ENCODE data around the gene CXXC4.

Gene CXXC4

DNA sequence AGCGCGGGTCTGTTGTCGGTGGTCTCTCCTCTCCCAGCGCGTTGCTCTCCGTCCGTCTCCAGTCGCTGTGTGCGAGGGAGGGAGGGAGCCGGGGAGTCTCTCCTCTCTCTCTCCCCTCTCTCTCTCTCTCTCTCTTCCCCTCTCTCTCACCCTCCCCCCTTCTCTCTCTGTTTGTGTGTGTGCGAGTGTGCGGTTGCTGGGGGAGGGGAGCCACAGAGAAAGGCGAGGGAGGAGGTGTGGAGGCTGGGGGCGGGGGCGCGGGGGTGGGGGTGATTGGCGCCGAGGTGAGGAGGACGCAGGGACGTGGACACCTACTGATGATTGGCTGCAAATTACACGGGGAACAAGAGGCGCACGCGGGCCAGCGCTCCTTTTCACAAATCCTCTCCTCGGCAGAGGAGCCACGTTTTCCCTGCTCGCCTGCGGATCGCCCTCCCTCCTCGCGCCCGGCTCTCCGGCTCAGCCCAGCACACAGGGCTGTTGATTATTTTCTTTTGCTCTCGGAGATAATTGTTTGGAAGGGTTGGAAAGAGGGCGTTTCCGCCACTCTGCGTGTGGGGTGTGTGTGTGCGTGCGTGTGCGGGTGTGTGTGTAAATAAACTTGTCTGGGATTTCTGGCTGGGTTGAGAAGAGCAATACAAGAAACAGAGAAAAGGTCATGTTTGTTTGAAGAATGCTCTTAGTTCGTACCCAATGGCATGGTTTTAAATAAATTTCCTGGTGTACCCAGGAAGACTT, at the start of gene CXXC4:
TSS of gene CXXC4 (minus strand) at position 73 of the 738 bp plus-strand sequence. CDS start 3,092 bp downstream, outside the sequence.
- TF ChIP-seq, protein P1, sequence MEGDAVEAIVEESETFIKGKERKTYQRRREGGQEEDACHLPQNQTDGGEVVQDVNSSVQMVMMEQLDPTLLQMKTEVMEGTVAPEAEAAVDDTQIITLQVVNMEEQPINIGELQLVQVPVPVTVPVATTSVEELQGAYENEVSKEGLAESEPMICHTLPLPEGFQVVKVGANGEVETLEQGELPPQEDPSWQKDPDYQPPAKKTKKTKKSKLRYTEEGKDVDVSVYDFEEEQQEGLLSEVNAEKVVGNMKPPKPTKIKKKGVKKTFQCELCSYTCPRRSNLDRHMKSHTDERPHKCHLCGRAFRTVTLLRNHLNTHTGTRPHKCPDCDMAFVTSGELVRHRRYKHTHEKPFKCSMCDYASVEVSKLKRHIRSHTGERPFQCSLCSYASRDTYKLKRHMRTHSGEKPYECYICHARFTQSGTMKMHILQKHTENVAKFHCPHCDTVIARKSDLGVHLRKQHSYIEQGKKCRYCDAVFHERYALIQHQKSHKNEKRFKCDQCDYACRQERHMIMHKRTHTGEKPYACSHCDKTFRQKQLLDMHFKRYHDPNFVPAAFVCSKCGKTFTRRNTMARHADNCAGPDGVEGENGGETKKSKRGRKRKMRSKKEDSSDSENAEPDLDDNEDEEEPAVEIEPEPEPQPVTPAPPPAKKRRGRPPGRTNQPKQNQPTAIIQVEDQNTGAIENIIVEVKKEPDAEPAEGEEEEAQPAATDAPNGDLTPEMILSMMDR (IDR thresholded peaks at IDR 0.05) = no peak
- peak; percentile 76 for DNase-seq
- peaks cover 7% of the 10 kb centered on the region for H3K27me3 Mint-ChIP-seq (ENCODE audit: low read depth, poor library complexity)
- H3K4me3 Mint-ChIP-seq = peak within 1 kb of the TSS; percentile 97
- no peaks in the 10 kb centered on the region for H3K9me3 Mint-ChIP-seq
- peak within 1 kb of the TSS; percentile 98 for H3K27ac Mint-ChIP-seq
- no peaks in the 10 kb centered on the region for H3K36me3 Mint-ChIP-seq (ENCODE audit: low read depth)
- H3K4me1 Mint-ChIP-seq = peaks cover 61% of the 10 kb centered on the region

DNA sequence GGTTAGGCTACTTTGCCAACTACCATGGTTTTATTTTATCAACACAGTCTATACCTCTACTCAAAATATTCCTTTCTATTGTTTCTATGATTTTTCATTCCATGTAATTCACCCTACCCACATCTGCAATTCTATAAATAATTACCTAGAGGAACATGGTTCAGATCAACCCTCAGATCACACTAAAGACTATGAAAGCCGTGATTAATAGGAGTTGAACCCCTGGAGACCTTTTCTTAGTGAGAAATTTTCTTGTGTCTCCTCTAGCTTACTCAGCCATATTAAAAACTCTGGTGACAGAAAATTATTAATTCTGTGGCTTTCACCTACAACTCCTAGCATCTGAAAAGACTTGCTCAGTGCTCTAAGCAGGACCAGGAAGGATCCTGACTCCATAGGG, 38.5 kb upstream of the CXXC4 start:
- Mint-ChIP-seq H3K4me1 (no peaks in the 10 kb centered on the region), H3K27ac (no peak overlapping the region), H3K4me3 (no peak overlapping the region), H3K9me3 (peaks cover 7% of the 10 kb centered on the region), H3K36me3 (ENCODE audit: low read depth) (no peaks in the 10 kb centered on the region), H3K27me3 (ENCODE audit: low read depth, poor library complexity) (no peaks in the 10 kb centered on the region)
- no peak for DNase-seq
- TF ChIP-seq, protein P1 (IDR thresholded peaks at IDR 0.05) = no peak

DNA sequence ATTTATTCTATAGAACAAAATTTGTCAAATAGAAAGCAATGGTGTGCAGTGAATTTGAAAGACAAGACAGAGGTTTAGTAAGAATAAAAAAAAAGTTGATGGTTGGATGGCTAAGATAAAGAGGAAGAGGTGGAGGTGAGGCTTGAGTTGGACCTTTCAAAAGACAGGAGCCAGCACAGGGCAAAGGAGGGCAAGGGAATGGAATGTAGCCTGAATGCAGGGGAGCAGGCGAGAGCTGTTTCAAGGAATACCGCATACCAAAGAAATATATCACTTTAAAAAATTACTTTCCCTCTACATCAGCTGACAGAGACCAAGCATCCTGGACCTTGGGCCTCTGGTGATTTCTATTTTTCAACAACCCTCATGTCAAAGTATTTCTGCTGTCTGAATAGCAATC, 38.0 kb upstream of the CXXC4 start:
- Mint-ChIP-seq H3K27ac (no peak overlapping the region), H3K36me3 (ENCODE audit: low read depth) (no peaks in the 10 kb centered on the region), H3K4me1 (no peaks in the 10 kb centered on the region), H3K4me3 (no peak overlapping the region), H3K27me3 (ENCODE audit: low read depth, poor library complexity) (no peaks in the 10 kb centered on the region), H3K9me3 (peaks cover 7% of the 10 kb centered on the region)
- no peak for DNase-seq
- TF ChIP-seq, protein P1 (IDR thresholded peaks at IDR 0.05) = no peak

DNA sequence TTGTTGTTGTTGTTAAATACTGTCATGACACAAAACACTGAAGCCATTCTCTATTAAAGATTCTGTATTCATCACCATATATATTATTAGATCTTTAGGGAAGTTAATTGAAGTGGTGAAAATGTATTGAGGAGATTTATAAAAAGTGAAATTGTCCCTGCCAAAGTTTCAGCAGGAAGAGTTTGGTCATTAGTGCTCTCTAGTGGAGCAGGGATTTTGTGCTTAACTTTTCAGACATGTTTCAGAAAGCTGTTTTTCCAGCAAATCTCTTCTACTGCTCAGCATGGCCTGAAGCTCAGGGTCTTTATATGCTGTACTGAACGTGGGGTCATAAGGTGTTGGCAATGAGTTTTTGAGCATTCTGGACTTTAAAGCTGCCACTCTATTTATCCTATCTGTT, 36.7 kb upstream of the CXXC4 start:
- TF ChIP-seq, protein P1 (IDR thresholded peaks at IDR 0.05) = no peak
- Mint-ChIP-seq H3K9me3 (peaks cover 7% of the 10 kb centered on the region), H3K27me3 (ENCODE audit: low read depth, poor library complexity) (no peaks in the 10 kb centered on the region), H3K4me3 (no peak overlapping the region), H3K4me1 (no peaks in the 10 kb centered on the region), H3K36me3 (ENCODE audit: low read depth) (no peaks in the 10 kb centered on the region), H3K27ac (no peak overlapping the region)
- DNase-seq = no peak

DNA sequence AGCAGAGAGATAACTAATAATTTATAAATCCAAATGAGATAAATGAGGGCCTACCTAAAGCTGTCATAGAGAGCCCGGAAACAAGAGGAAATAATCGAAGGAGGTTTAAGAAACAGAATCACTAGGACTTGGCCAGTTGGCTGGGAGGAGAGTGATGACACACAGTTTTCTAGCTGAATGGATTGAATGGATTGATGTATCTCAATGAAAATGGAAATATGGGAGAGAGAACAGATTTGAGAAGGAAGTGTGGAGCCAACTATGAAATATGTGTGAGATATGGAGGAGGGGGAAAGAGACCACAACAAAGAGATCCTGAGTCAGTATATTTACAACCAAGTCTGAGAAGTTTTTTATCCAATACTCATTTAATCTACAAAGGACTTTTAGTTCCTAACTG, 35.7 kb upstream of the CXXC4 start:
- H3K27me3 Mint-ChIP-seq (ENCODE audit: low read depth, poor library complexity) = no peaks in the 10 kb centered on the region
- no peak overlapping the region for H3K4me3 Mint-ChIP-seq
- no peaks in the 10 kb centered on the region for H3K36me3 Mint-ChIP-seq (ENCODE audit: low read depth)
- no peak overlapping the region for H3K27ac Mint-ChIP-seq
- H3K4me1 Mint-ChIP-seq = no peaks in the 10 kb centered on the region
- no peaks in the 10 kb centered on the region for H3K9me3 Mint-ChIP-seq
- TF ChIP-seq, protein P1 (IDR thresholded peaks at IDR 0.05) = no peak
- no peak for DNase-seq

DNA sequence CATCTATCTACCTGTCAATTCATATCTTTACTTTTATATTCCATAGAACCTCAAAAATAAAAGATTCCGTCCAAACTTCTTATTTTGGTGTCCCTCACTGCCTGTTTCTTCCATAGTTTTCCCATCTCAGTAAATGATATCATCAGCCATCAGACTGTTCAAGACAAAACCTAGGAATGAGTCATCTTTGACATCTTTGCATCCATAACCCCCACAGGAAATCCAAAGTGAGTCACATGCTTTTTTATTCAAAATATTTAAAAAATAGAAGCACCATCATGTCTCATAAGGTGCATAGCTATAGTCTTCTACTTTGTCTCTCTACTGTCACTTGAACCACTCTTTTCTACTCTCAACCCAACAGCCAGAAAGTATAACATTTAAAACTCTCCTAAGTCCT, 29.9 kb upstream of the CXXC4 start:
- H3K36me3 Mint-ChIP-seq (ENCODE audit: low read depth) = no peaks in the 10 kb centered on the region
- H3K9me3 Mint-ChIP-seq = no peaks in the 10 kb centered on the region
- H3K27me3 Mint-ChIP-seq (ENCODE audit: low read depth, poor library complexity) = no peaks in the 10 kb centered on the region
- DNase-seq = no peak
- TF ChIP-seq, protein P1 (IDR thresholded peaks at IDR 0.05) = no peak
- no peak overlapping the region for H3K4me3 Mint-ChIP-seq
- no peaks in the 10 kb centered on the region for H3K4me1 Mint-ChIP-seq
- H3K27ac Mint-ChIP-seq = no peak overlapping the region

Measured in nephron progenitor cell (in vitro differentiated cells).